NCI-H146 treated with DMSO at 0.1 percent for 48 hours (cell line): ENCODE measurements around the gene ZC2HC1B.

Experiments
- DNase-seq: peaks from one replicate; lab custom pipeline; 2025; ENCODE audit not compliant: unreplicated experiment; lab: John Stamatoyannopoulos, UW

ZC2HC1B gene

DNA sequence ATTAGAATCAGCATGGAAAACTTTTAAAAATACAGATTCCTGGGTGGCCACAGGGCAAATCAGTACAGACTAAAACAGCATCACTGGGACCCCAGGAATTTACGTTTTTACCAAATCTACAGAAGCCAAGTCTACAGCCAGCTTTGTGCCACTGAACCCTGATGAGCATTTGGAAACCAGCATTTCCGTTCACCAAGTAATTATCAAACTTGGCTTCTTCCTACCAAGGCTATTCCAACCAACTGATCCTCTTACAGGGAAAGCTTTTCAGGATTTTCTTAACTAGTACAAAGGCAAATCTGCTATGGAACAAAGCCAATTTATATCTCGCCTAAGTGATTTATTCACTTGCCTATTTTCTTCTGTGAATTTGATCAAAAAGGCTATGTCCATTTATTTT lies 96.8 kb downstream of the ZC2HC1B start:
- no peak for DNase-seq

DNA sequence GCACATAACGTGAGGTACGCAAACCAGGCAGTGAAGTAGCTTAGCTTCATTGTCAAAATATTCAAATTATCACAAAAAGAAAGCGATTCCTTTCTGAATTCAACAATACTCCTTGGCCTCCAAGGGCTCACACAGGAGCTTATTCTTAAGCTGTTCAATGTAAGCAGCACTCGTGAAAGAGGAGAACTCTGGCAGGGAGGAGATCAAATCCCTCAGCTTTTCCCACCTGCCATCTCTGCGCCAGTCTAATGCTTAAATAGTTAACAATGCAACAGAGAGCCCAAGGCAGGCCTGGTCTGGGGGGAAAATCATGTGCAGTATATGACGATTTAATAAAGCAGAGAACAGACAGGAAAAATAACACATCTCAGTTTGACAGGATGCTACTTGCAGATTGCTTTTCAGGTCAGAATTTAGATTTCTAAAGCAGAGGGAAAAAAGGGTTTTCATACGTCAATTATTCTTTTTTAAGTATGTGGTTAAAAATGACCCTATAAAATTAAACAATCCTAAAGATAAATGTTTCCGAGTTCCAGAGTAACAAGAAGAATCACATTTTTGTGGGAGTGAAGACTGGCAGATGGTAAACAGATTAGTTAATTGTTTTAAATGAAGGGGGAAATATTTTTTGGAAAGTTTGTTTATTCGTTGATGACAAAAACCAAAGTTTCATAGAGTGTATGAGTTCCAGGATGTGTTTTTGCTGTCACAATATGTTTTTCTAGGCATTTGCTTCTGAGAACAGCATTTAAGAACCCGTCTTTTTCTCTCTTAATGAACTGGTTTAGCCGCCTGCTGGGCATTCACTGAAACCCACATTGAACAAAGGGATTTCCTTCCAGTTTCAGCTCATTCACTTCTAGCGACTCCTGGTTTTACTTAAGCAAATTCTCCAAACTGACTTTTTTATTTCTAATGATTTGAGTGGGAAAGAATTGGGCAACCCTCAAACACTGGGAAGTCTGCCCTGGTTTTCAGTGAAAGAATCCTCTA lies 97.9 kb downstream of the ZC2HC1B start:
- DNase-seq: no peak

DNA sequence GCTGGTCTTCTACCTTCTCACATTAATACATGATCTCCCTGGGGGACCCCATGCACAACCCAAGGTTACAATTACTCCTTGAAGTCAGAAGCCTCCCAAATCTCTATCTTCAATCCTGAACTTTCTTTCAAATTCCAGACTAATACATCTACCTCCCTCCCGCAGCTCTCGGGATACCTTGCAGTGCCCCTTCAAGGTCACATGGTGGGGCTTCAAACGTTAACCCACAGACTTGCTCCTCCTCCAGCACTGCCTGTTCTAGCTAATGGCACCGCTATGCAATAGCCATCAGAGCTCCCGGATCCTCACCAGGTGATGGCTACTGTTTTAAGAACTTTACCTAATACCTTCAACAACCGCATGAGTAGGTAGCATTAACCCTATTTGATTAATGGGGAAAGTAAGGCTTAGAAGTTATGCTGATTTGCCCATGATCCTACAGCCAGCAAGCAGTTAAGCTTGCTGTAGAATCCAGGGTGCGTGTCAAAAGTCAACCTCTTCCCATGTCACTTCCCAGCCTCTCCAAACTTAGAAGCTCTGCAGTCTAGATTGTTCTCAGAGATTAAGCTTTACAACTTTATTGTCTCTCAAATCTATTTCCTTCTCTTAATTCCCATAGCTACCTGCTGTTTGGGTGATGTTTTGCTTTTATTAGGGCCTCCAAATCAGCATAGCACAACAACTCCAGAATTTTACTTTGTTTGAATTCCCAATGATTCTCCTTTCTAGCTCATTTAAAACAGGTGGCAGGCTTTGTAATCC lies 99.1 kb downstream of the ZC2HC1B start:
- DNase-seq: no peak

DNA sequence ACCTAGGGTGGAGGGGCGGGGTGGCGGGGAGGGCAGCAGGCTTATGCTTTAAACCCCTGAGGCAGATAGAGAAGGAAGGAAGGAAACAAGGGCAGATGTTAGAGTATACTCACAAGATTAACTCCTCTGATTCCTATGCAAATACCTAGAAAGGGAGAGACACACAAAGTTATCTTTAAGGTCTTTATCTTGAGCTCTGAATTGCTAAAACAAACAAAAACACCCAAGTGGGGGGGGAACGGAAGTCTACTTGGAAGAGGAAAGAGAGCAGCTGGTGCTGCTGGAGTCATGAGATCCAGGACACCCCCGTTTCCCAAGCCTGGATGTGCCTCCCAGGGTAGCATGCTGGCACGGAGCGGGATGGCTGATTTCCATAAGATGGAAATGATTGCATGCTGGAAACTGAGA lies 100.4 kb downstream of the ZC2HC1B start:
- DNase-seq: no peak

DNA sequence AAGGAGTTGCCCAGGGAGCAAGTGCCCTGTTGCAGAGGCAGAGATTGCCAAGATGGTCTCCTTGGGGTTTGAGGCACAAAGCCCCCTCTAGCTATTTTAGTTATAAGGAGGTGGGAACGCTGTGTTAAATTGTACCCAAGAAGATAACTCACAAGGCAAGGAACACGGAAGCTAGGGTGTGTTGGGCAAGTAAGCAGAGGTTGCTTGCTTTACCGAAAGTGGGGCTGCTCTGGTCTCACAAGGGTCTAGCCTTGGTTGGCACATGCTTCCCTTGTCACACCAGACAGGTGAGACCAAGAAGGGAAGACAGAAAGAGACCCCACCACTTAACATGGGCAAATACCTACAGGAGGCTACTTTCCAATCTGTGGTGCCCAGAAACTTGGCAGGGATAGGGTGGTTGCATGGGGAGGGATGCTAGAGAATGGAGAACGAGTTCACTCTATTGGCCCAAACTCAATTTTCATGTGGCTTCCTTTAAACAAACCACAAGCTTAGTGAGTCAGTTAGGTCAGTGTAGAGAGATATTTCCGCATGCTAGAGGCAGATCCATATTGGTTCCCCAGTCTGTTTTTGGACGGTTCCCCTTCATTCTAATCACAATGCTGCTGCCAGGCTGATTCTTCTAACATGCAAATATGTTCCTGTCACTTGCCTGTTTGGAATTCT lies 101.4 kb downstream of the ZC2HC1B start:
- no peak for DNase-seq

DNA sequence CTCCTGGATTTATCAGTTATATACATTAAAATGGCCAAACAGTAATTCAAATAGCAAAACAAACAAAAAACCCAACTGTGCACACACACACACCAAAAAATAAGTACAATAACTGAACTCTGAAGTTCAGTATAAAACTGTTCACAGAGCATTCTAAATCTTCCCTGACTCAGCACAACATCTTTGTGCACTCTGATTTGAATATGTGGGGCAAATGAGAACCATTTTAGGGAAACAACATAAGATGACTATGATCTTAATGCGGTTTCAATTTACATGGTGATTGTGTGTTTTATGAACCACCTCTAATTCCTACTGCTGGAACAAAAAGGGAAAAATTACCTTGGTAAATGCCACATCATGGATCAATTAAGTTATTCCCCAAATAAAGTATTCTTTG lies 102.0 kb downstream of the ZC2HC1B start:
- no peak for DNase-seq

DNA sequence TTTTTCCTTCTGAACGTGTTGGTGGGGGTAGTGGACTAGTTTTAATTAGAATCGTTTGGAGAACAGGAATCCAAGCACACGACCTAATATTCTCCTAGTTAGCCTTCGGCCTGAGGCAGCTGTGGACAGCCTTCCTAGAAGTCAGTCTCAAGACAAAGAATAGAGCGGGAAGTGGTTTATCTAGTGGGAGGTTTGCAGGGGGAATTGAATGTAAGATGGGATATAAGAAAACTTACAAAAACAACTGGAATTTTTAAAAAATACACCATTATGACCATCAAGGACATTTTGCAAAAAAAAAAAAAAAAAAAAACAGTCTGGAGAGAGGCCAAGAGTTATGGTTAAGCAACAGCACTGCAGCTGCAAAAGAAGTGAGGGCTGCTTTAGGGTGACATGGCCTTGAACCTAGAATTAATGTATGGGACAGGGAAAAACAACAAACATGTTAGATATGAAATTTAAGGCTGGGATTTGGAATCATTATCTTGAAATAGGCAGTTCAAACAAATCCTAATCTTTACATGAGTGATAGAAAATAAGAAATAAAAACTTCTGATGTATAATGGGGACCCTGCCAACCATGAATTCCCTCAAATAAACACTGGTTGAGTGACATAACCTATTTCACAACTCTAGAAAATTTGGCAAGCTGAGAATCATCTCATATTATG lies 103.6 kb downstream of the ZC2HC1B start:
- DNase-seq: no peak

DNA sequence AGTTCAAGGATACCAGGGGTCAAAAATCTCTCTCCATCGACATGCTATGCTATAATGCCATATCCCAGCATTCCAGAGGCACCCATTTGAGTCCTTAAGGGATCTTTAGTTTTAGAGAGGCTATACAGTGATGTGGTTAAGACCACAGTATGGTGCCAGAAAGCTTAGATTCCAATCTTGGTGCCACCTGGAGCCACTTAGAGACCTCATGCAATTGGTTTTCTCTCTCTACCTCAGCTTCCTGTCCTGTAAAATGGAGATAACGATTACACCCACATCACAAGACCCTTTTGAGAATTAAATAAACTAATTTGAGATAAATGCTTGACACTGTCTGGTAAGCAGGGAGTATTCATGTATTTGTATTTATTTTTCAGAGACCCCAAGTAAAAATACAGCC lies 104.8 kb downstream of the ZC2HC1B start:
- no peak for DNase-seq

DNA sequence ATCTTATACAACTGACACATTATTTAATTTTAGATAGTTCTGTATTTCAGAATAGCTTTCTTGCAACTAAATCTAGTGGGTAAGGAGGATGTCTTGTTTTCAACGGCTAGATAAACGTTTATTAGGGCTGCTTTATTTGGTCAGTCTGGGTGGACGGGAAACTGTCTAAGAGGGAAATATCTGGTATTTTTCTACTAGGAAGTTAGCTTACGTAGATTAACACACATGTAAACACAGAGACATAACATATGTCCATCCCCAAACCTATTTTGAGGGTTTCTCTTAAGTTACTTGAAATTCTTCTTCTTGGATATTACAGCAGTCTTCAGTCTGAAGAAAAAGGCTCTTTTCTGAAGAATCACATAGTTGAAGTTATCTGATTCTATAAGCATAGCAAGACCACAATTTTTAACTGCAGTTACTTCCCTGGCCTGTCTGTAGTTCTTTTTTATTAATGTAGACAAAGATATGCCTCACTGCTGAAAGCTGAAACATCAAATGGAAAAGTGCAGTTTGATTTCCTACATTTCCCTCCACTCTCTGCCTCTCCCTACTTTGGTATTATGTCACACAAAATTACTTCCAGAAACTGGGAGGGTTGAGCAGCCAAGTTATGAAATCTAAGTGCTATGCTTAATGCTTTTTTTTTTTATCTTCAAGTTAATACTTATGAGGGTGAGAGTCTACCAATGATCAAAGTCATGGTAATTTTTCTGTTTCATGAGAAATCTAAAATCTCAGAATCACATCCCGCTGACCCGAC lies 106.4 kb downstream of the ZC2HC1B start:
- no peak for DNase-seq

DNA sequence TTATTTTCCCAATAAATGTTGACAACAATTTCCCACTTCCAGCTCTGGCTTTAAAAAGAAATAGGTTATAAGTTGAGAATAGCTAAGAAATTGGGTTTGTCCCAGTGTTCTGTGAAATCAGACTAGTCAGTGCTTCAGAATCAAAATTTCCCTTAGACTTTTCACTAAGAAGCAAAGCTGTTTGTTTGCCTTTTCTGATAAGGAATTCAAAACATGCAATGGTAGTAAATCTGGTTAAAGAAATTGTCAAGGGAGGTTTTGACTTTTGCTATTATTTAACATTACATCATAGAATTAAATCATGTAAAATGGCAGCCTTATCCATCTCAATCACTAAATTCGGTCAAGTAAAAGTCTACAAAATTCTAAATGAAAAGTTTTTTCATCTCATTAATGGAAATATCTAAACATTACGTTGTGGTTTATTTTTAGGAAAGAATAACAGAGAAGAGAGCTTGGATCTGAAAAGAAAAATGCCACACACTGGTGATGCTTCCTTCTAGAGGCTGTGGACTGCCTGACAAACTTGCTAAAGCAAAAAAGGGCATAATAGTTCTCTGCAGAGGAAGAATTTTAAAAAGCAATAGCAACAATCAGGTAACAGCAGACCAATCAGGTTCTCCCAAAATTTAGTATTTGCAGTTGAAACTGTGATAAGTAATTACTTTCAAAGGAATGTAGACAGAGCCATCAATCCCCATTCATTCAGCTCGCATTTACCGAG lies 107.4 kb downstream of the ZC2HC1B start:
- no peak for DNase-seq

DNA sequence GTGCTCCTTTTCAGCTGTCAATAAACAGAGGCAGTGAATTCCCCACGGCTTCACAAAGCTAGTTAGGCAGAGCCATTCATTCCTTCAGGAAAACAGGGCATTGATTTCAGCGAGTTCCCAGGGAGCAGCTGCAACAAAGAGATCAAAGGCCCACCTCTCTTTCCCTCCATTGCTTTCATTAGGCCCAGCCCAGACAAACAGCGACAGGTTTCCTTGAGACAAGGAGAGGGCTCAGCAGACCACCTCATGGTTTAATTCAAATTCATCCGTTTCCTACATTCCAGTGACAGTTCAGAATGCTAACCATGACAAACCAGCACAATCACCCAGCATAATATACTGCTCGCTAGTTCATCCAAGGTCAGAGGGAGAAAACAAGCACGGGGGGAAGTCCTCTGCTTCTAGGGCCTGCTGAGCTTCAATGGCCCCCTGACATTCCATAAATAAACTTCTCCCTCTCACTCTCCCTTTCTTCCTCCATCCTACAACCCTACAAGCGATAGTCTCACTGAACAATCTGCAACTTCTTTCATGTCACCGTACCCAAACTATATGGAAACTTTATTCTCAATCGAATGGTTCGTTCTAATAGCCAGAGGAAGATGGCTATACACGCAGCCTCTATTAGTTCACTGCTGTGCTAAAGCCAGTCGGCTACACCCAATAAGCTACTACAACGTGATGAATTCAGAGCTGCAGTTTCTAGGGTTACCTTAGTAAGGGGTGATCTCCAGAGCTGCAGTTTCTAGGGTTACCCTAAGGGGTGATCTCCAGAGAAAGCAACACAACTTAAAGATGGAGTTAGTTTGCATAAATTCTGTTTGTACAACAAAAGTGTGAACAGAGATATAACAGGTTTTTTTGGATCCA lies 109.1 kb downstream of the ZC2HC1B start:
- no peak for DNase-seq

DNA sequence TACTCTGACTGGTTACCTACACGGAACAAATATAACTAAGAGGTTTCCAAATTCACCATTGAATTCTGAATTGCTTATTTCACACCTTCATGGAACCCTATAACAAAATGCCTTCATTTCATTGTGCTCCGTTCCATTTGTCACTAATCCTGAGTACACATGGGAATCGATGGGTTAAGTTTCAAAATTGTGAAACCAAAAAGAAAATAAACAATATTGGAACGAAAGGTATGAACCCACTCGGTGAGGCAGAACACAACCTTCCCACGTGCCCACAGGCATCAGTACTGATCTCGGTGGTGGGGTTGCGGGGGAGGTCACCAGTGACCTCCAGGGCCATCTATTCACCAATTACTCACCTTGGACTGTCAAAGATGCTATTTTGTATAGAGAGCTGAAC lies 109.8 kb downstream of the ZC2HC1B start:
- DNase-seq: no peak

DNA sequence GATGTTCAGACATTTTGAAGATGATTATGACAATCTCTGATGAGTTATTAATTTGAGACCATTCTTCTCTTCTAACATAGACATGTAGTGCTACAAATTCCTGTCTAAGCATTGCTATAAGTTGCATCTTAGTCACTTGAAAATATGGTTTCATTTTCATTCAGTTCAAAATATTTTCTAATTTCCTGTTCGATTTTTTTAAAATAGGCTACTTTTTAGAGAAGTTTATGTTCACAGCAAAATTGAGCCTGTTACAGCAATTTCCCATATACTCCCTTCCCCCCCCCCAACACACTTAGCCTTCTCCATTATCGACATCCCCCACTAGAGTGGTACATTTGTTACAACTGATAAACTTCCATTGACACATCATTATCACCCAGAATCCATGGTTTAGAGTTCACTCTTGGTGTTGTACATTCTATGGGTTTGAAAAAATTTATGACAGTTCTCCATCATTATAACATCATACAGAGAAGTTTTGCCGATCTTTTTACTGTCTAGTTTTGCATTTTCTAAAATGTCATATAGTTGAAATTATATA lies 112.6 kb downstream of the ZC2HC1B start:
- no peak for DNase-seq

DNA sequence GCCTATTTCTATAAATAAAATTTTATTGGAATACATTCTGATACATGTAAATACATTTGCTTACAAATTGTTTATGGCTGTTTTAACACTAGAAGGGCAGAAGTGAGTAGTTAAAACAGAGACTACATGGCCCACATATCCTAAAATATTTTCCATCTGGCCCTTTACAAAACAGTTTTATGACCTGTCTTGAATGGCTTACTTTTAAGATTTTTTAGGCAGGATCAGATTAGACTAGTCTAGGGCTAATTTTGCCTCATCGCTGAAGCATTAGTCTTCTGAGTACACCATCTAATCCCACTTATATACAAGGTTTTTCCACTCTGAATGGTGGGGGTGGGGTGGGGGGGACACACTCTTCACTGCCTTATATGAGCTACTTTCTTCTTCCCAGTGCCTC lies 116.6 kb downstream of the ZC2HC1B start:
- DNase-seq: no peak

DNA sequence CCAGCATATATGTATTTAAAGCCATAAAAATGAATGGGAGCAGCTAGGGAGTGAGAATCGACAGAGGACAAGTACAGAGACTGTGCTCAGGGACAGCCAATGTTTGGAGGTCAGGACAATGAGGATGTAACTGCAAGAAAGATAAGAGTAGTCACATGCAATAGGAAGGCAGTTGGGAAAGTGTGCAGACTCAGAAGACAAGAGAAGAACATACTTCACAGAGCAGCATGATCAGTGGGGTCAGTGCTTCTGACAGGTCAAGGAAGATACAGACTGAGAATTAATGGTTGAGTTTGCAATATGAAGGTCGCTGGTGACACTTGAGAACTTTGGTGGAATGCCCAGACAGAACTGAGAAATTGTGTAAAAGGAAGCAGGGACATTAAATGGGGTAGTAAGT lies 118.7 kb downstream of the ZC2HC1B start:
- no peak for DNase-seq

DNA sequence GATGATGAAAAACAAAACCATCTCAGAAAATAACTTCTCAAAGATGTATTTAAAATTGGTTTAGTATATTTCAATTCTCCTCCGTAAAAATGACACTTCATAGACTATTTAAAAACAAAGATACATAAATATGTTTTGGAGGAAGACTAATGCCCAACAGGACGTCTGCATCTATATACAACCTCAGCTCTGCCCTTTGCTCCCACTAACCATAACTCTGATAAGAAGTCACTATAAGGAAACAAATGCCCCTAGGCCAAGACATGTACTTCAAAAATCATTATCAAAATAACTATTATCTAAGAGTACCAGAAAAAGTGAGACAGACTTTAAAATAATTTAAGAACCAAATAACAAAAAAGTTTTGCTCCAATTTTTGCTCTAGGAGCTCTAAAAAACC lies 120.4 kb downstream of the ZC2HC1B start:
- DNase-seq: no peak

DNA sequence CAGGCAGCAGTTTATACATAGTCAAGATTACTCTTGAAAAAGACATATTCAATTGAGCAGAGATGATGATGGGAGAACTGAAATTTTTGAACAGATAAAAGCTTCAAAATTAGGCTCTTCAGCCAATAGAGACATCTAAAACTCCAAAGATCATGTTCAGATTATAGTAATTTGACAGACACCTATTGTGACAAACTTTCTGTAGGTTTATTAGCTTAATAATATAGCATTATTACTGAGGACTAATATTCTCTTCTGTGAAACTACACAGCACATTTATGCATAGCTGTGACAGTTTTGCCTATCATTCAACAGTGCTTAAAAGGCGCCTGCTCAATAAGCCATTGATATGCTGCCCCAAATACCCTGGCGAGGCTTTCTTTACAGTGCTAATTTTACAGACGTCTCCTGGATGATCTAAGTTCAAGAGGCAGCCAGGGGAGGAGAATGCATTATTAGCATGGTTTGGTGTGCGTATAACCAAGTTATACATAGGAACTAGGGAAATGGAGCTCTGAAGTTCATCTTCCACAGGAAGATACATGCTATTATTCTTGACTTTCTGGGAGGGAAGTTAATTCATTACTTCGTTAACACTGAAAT lies 122.3 kb downstream of the ZC2HC1B start:
- no peak for DNase-seq
